SH-SY5Y (cell line): Measurements from ENCODE around the gene OBSCN.

Experiments used
- GATA2 ChIP-seq: IDR thresholded peaks from 2 replicates; pipeline ENCODE4 v1.6.1; 2011; ENCODE audit warnings: mild to moderate bottlenecking, low read depth, low read length
- GATA3 ChIP-seq: IDR thresholded peaks from 2 replicates; pipeline ENCODE4 v1.6.1; 2011; ENCODE audit warnings: low read depth, mild to moderate bottlenecking, low read length, moderate library complexity

DNA sequence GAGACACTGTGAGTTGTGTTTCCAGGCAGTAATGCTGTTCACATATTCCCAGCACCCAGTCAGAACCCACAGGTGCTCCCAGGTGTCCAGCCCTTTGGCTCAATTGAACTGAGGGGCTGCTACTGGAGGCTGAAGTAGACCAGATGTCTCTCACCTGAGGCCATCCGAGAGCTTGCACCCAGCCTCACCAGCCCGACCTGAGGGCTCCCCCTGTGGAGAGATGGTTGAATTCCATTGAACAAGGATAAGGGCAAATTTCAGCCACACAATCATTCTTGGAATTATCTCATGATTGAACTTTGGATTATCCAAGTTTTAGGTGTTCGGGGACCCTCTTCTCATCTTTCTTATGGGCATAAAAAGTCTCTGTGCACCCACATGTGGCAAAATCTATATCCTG is 52.1 kb downstream of the OBSCN start:
- TF ChIP-seq GATA3, result no peak
- no peak for TF ChIP-seq GATA2
